ENCODE measurements around the gene HNRNPF. TPM values are rescaled to one million over a fixed set of nuclear protein-coding genes. Genes with fewer than 3 reads are reported as not detected.
"Not testable (repeated sequence)": the region's sequence is repeated elsewhere in the genome, so short reads cannot be mapped to it uniquely, and the experiment has no call there.

The HNRNPF gene
- total and polyA plus RNA-seq, 2 donors (not counting 3 experiments of a cell fraction or from before 2014, with no cell fraction given): 144 to 230 TPM

GRCh38 chr10:43424416-43424815 is 15.4 kb upstream of the HNRNPF start:
- peaks cover 9% of the 10 kb centered on the region for H3K4me1 ChIP-seq (ENCODE audit: control insufficient read depth, extremely low read depth, insufficient read depth, low read length)
- H3K9me1 ChIP-seq (replicated peaks; ENCODE audit: control insufficient read depth, extremely low read depth, insufficient read depth, low read length): no peaks in the 10 kb centered on the region
- DNase-seq (ENCODE audit: low read depth, low spot score): no peak
- TF ChIP-seq JUN (IDR thresholded peaks at IDR 0.05; ENCODE audit: borderline replicate concordance, insufficient read depth, insufficient read length, low read depth): no peak
- TF ChIP-seq EZH2 (IDR thresholded peaks at IDR 0.05; ENCODE audit: borderline replicate concordance, low read depth, low read length, severe bottlenecking): no peak
- no peak for TF ChIP-seq FOS (IDR thresholded peaks at IDR 0.05; ENCODE audit: borderline replicate concordance, insufficient read depth, low read length)
- no peak for TF ChIP-seq CTCF (IDR thresholded peaks at IDR 0.05; ENCODE audit: extremely low read depth in 1 of 2, insufficient read depth in 1 of 2, low read depth in 1 of 2, low read length in 2 of 2)
- no peak for TF ChIP-seq MYC (IDR thresholded peaks at IDR 0.05; ENCODE audit: low read depth, low read length)
- no peak for TF ChIP-seq GATA2 (IDR thresholded peaks at IDR 0.05; ENCODE audit: insufficient read depth, insufficient read length, low read depth, low read length)
- TF ChIP-seq POLR2AphosphoS5 (IDR thresholded peaks at IDR 0.05; ENCODE audit: insufficient read depth, low read depth, low read length): no peak
- no peak for TF ChIP-seq POLR2A (IDR thresholded peaks at IDR 0.05; ENCODE audit: low read depth, low read length)
- TF ChIP-seq MAX (IDR thresholded peaks at IDR 0.05; ENCODE audit: insufficient read depth, insufficient read length): no peak
- H3K9ac ChIP-seq (replicated peaks; ENCODE audit: extremely low read depth, insufficient read depth, low read length): no peak overlapping the region
- ChIA-PET CTCF (no interaction called here), POLR2A (no interaction called here)
- H3K79me2 ChIP-seq (ENCODE audit: control insufficient read depth, insufficient read depth, low read length): no peaks in the 10 kb centered on the region
- no peaks in the 10 kb centered on the region for H3K27me3 ChIP-seq (ENCODE audit: control insufficient read depth in 2 of 2, insufficient read depth in 2 of 2, low read length in 2 of 2)
- no peak overlapping the region for H3K4me2 ChIP-seq (ENCODE audit: insufficient read depth, low read length)
- H4K20me1 ChIP-seq (replicated peaks; ENCODE audit: control insufficient read depth, extremely low read depth, insufficient read depth, low read length): no peaks in the 10 kb centered on the region
- H3K4me3 ChIP-seq (replicated peaks in 1 of 3; ENCODE audit: insufficient read depth in 1 of 3, low read depth in 1 of 3, low read length in 3 of 3): no peak overlapping the region
- no peak for FAIRE-seq
- no peak overlapping the region for H3K27ac ChIP-seq (ENCODE audit: insufficient read depth, low read depth, low read length)
- dilution Hi-C loops (cut with MboI; ENCODE audit: extremely low pct_ligation_motif_present, low sequenced_read_pairs) (no loop called here), intact Hi-C loops (cut with micrococcal nuclease) (no loop called here)
- no peak overlapping the region for H2AFZ ChIP-seq (ENCODE audit: low read depth, low read length)
- H3K9me3 ChIP-seq (replicated peaks; ENCODE audit: control insufficient read depth, insufficient read depth, low read length): no peaks in the 10 kb centered on the region
- no TSS peak for BruUV-seq (replicated peaks)
- H3K36me3 ChIP-seq (ENCODE audit: control insufficient read depth in 2 of 2, extremely low read depth in 1 of 2, insufficient read depth in 2 of 2, low read length in 2 of 2): no peaks in the 10 kb centered on the region

GRCh38 chr10:43421944-43422343 is 13.0 kb upstream of the HNRNPF start:
- H3K4me2 ChIP-seq (ENCODE audit: insufficient read depth, low read length); H3K79me2 ChIP-seq (ENCODE audit: control insufficient read depth, insufficient read depth, low read length); FAIRE-seq; H2AFZ ChIP-seq (ENCODE audit: low read depth, low read length); H3K9me3 ChIP-seq (replicated peaks; ENCODE audit: control insufficient read depth, insufficient read depth, low read length); H3K27me3 ChIP-seq (ENCODE audit: control insufficient read depth in 2 of 2, insufficient read depth in 2 of 2, low read length in 2 of 2); H3K4me3 ChIP-seq (replicated peaks in 1 of 3; ENCODE audit: insufficient read depth in 1 of 3, low read depth in 1 of 3, low read length in 3 of 3); H3K27ac ChIP-seq (ENCODE audit: insufficient read depth, low read depth, low read length); H3K9me1 ChIP-seq (replicated peaks; ENCODE audit: control insufficient read depth, extremely low read depth, insufficient read depth, low read length); H3K36me3 ChIP-seq (ENCODE audit: control insufficient read depth in 2 of 2, extremely low read depth in 1 of 2, insufficient read depth in 2 of 2, low read length in 2 of 2); dilution Hi-C loops (cut with MboI; ENCODE audit: extremely low pct_ligation_motif_present, low sequenced_read_pairs); H4K20me1 ChIP-seq (replicated peaks; ENCODE audit: control insufficient read depth, extremely low read depth, insufficient read depth, low read length); DNase-seq (ENCODE audit: low read depth, low spot score); BruUV-seq (replicated peaks); intact Hi-C loops (cut with micrococcal nuclease); POLR2A ChIA-PET; H3K9ac ChIP-seq (replicated peaks; ENCODE audit: extremely low read depth, insufficient read depth, low read length): not testable (repeated sequence)
- peaks cover 16% of the 10 kb centered on the region for H3K4me1 ChIP-seq (ENCODE audit: control insufficient read depth, extremely low read depth, insufficient read depth, low read length)
- CTCF ChIA-PET: interaction anchor here (2.1 kb wide), 1 partner anchor 14 kb away, joined by 8 read pairs; no protein-coding TSS in a partner anchor
